HG02840 (cell line): ENCODE data around the gene METTL23.
"Not testable (repeated sequence)": the region's sequence is repeated elsewhere in the genome, so short reads cannot be mapped to it uniquely, and the experiment has no call there.

Source experiments
- ATAC-seq: cut with Tn5 transposase; IDR thresholded peaks from one replicate; pipeline ENCODE4 v1.9.1; 2021; ENCODE audit warnings: mild to moderate bottlenecking, moderate library complexity, moderate number of reproducible peaks; ENCODE audit not compliant: unreplicated experiment, low FRiP score

The METTL23 gene

GRCh38 chr17:76691379-76692191, 35.1 kb upstream of the METTL23 start:
- ATAC-seq: no peak

GRCh38 chr17:76695059-76695831, 31.4 kb upstream of the METTL23 start:
- no peak for ATAC-seq

- ATAC-seq: no peak
These were observed 29.6 kb upstream of the METTL23 start for GRCh38 chr17:76696763-76697701.

- no peak for ATAC-seq
These were observed 28.8 kb upstream of the METTL23 start for GRCh38 chr17:76697702-76698465.

GRCh38 chr17:76698466-76698977, 28.1 kb upstream of the METTL23 start:
- ATAC-seq: not testable (repeated sequence)

- no peak for ATAC-seq
These were observed 26.4 kb upstream of the METTL23 start for GRCh38 chr17:76700270-76700616.

GRCh38 chr17:76700617-76701470, 25.8 kb upstream of the METTL23 start:
- ATAC-seq: no peak

- no peak for ATAC-seq
These were observed 25.1 kb upstream of the METTL23 start for GRCh38 chr17:76701471-76701967.

GRCh38 chr17:76702076-76702475, 24.6 kb upstream of the METTL23 start:
- ATAC-seq: no peak

- ATAC-seq: no peak
These were observed 23.6 kb upstream of the METTL23 start for GRCh38 chr17:76702941-76703637.

- ATAC-seq: no peak
These were observed 21.8 kb upstream of the METTL23 start for GRCh38 chr17:76704805-76705204.

GRCh38 chr17:76706817-76707216, 19.8 kb upstream of the METTL23 start:
- no peak for ATAC-seq

- ATAC-seq: no peak
These were observed 18.4 kb upstream of the METTL23 start for GRCh38 chr17:76707985-76708807.

GRCh38 chr17:76709077-76709950, 17.3 kb upstream of the METTL23 start:
- ATAC-seq: no peak

- not testable (repeated sequence) for ATAC-seq
These were observed 16.4 kb upstream of the METTL23 start for GRCh38 chr17:76709951-76710862.
